ENCODE data around the gene WDR35. TPM values are rescaled to one million over a fixed set of nuclear protein-coding genes. Genes with fewer than 3 reads are reported as not detected.
A peak's percentile ranks its signal among the peaks of the same experiment; 100 is the strongest.

WDR35 gene
- total RNA-seq, 1 experiment from 2014 or later, result 15.5 TPM

- no peak overlapping the region for H3K27ac Mint-ChIP-seq
- no peak overlapping the region for H3K4me3 Mint-ChIP-seq
- H3K9me3 Mint-ChIP-seq, result no peaks in the 10 kb centered on the region
- no peak for TF ChIP-seq ZNF281 (CRISPR knock-in tag; IDR thresholded peaks at IDR 0.05)
- peak; percentile 74 for TF ChIP-seq GABPB1 (CRISPR knock-in tag; IDR thresholded peaks at IDR 0.05)
- no peak for DNase-seq (ENCODE audit: low spot score)
- peaks cover 30% of the 10 kb centered on the region for H3K27me3 Mint-ChIP-seq (ENCODE audit: low read depth)
- H3K36me3 Mint-ChIP-seq, result no peaks in the 10 kb centered on the region
- H3K4me1 Mint-ChIP-seq, result peaks cover 12% of the 10 kb centered on the region
- ATAC-seq, result no peak
- ChIA-PET CTCF (no interaction called here), POLR2A (no interaction called here)
Measured at GRCh38 chr2:20008703-20009102, 18.8 kb upstream of the WDR35 start.

GRCh38 chr2:20005891-20006470 is 16.1 kb upstream of the WDR35 start:
- Mint-ChIP-seq H3K4me3 (no peak overlapping the region), H3K4me1 (no peaks in the 10 kb centered on the region; the same call in 1 of the 2 replicates), H3K9me3 (no peaks in the 10 kb centered on the region), H3K36me3 (no peaks in the 10 kb centered on the region; the same call in 1 of the 2 replicates), H3K27me3 (ENCODE audit: low read depth) (peaks cover 9% of the 10 kb centered on the region), H3K27ac (no peak overlapping the region)
- DNase-seq (ENCODE audit: low spot score), result no peak
- TF ChIP-seq AR (CRISPR knock-in tag; IDR thresholded peaks at IDR 0.05) (no peak), ZNF396 (CRISPR knock-in tag; IDR thresholded peaks at IDR 0.05; ENCODE audit: borderline replicate concordance) (no peak), FOXJ3 (CRISPR knock-in tag; IDR thresholded peaks at IDR 0.05; ENCODE audit: borderline replicate concordance) (no peak), NFATC4 (CRISPR knock-in tag; IDR thresholded peaks at IDR 0.05) (no peak), IRF1 (CRISPR knock-in tag; IDR thresholded peaks at IDR 0.05) (no peak), NFYB (CRISPR knock-in tag; conservative IDR thresholded peaks at IDR 0.05; ENCODE audit: low read depth) (no peak), ZNF281 (CRISPR knock-in tag; IDR thresholded peaks at IDR 0.05) (no peak), ESRRA (CRISPR knock-in tag; IDR thresholded peaks at IDR 0.05; ENCODE audit: borderline replicate concordance) (no peak), ZNF425 (CRISPR knock-in tag; conservative IDR thresholded peaks at IDR 0.05) (no peak), HMGXB4 (CRISPR knock-in tag; IDR thresholded peaks at IDR 0.05) (no peak), NR2C2 (CRISPR knock-in tag; IDR thresholded peaks at IDR 0.05) (no peak), CTCF (IDR thresholded peaks at IDR 0.05) (no peak)
- CTCF ChIA-PET, result interaction anchor here (1.0 kb wide), 1 partner anchor 9 kb away, joined by 7 read pairs; no protein-coding TSS in a partner anchor
- no peak for ATAC-seq
- POLR2A ChIA-PET, result no interaction called here
